VCaP (cell line): ENCODE measurements around the gene RDH13.
"Not testable (repeated sequence)": the region's sequence is repeated elsewhere in the genome, so short reads cannot be mapped to it uniquely, and the experiment has no call there.

Experiments used
- H3K27ac ChIP-seq: fragments of 450-650 bp; 2 replicates; pipeline ENCODE4 v1.5.1; 2017
- CTCF ChIP-seq: fragments of 450-650 bp; conservative IDR thresholded peaks from 2 replicates; pipeline ENCODE4 v1.5.1; 2017; ENCODE audit warnings: mild to moderate bottlenecking, moderate library complexity

RDH13 gene

DNA sequence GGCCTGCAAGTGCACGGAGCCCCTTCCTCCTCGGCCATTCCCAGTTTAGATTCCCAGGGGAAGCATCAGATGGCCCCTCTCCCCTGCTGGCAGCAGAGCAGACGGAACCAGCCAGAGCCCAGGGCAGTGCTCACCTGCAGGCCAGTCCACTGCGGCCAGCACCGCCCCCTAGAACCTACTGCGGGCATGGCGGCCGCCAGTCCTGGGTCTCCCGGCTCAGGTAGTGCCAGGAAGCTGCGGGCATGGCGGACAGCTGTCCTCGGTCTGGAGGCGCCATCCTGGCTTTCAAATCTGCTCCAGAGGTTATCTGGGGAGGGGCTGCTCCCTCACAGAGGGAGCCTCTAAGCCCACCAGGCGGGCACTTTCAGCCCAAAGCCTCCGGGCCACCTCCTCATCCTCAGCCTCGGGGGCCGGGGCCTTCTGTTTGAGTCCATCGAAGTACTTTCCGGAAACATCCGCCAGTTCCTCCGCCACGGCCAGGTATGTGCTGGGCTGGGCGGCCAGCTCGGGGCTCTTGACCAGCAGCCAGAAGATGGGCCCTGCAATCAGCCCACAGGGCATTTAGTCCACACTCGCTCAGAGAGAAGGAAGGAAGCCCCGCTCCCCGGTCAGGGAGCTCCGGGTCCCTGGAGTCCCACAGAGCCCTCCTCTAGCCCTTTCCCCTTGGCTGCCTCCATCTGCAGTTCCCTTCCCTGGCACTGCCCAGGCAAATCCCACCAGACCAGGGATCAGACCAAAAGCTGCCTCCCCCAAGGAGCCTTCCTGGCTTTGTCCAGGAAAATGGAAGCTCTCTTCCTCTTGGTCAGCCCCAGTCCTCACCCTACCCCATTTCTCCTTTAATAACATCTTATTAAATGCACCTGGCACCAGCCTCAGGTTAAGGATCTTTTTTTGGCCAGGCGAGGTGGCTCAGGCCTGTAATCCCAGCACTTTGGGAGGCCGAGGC is 17.9 kb downstream of the RDH13 start:
- TF ChIP-seq CTCF, result no peak
- no peak overlapping the region for H3K27ac ChIP-seq

DNA sequence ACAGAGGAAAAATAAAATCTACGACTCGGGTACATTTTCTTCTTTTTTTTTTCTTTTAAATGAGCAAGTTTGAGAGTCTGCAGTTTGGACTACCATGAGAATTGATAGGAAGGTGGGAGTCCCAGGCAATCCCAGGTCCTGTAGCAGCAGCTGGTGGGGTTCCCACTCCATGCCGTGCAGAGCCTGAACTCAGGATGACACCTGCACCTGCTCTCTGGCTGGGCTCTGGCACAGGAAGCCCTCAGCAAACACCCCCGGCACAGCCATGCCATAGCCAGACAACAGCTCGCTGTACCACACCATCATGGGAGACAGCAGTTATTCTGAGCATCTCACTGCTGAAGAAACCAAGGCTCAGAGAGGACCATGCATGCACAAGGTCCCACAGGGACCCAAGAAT is 18.7 kb downstream of the RDH13 start:
- no peak overlapping the region for H3K27ac ChIP-seq
- TF ChIP-seq CTCF, result no peak

- no peak overlapping the region for H3K27ac ChIP-seq
- no peak for TF ChIP-seq CTCF
Measured at GRCh38 chr19:55042688-55043087, 20.3 kb downstream of the RDH13 start.

- TF ChIP-seq CTCF, result no peak
- no peak overlapping the region for H3K27ac ChIP-seq
Measured at GRCh38 chr19:55042344-55042678, 20.6 kb downstream of the RDH13 start.

DNA sequence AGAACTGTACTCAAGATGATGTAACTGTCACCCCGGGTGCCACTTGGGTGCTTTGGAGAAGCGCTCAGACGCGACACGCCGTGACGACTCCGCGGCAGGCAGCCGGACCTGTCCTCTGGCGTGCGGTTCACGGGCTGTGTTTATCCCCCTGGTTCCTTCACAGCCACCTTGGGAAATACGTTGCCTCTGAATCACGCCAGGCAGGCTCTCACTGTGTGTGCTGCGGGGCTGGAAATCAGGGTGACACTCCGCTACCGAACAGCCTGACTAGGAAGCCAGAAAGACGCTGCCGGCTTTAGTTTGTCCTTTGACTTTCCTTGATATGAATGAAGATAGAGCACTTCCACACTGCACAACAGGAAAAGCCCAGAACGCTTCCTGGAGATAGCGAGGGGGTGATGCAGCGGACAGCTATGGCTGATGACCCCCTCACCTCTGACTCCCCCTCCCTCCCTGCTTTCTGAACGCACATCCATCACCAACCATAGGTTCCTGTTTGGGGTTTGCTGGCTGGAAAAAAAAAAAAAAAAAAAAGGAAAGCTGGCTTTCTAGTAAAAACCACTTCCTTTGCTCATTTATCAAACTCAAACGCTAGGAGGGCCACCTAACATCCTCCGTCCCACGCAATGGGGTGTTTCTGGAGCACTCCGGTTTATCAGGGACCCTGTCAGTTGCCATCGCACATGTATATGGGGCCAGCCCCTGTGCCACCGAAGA is 21.2 kb downstream of the RDH13 start:
- no peak for TF ChIP-seq CTCF
- H3K27ac ChIP-seq, result no peak overlapping the region

GRCh38 chr19:55041244-55041626 is 21.7 kb downstream of the RDH13 start:
- no peak for TF ChIP-seq CTCF
- no peak overlapping the region for H3K27ac ChIP-seq

GRCh38 chr19:55040654-55041053 is 22.3 kb downstream of the RDH13 start:
- H3K27ac ChIP-seq, result not testable (repeated sequence)

DNA sequence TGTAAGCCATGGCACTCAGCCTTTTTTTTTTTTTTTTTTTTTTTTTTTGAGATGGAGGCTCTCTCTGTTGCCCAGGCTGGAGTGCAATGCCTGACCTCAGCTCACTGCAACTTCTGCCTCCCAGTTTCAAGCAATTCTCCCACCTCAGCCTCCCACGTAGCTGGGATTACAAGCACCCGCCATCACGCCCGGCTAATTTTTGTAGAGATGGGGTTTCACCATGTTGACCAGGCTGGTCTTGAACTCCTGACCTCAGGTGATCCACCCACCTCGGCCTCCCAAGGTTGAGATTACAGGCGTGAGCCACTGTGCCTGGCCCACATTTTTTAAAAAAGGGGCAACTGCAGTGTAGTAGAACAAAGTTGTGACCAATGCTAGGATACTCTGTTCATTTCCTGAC is 25.3 kb downstream of the RDH13 start:
- H3K27ac ChIP-seq, result not testable (repeated sequence)
